ENCODE measurements around the gene RRP1. TPM values are rescaled to one million over a fixed set of nuclear protein-coding genes. Genes with fewer than 3 reads are reported as not detected.

Gene RRP1, protein sequence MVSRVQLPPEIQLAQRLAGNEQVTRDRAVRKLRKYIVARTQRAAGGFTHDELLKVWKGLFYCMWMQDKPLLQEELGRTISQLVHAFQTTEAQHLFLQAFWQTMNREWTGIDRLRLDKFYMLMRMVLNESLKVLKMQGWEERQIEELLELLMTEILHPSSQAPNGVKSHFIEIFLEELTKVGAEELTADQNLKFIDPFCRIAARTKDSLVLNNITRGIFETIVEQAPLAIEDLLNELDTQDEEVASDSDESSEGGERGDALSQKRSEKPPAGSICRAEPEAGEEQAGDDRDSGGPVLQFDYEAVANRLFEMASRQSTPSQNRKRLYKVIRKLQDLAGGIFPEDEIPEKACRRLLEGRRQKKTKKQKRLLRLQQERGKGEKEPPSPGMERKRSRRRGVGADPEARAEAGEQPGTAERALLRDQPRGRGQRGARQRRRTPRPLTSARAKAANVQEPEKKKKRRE
- total RNA-seq, result 30.9 and 32.6 TPM in 2 replicates
- long read RNA-seq, transcript RRP1-207 (13 exons, 3,022 nt), result major isoform, 15 of 19 reads
- long read RNA-seq, partial matches to known transcripts, result 1 of 19 reads
- long read RNA-seq, other reads (novel, unspliced or antisense), result 3 of 19 reads

DNA sequence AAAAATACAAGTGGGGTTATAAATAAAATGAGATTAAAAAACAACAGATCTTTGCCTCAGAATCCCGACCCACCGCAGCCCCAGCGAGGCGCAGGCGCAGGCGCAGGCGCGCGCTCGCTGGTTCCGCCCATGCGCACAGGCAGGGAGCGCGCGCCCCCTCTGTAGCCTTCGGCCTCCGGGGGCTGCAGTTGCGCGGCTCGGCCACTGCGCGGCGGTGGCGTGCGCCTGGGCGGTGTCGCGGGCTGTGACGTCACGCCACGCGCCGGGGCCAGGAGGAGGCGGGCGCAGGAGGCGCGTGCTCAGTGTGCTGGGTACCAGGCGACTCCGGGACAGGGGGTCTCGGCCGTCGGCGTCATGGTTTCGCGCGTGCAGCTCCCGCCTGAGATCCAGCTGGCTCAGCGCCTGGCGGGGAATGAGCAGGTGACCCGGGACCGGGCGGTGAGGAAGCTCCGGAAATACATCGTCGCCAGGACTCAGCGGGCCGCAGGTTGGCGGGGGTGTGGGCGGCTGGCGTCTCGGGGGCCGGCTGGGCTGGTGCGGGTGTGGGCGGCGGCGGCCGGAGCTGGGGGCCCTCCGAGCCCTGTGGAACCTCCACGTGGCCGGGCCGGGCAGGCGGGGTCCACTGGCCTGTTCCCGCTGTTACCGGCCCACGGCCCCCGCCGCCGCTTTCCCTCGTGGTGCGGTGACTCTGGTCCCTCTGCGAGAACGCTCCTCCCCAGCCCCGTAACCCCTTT, at the start of gene RRP1:
Gene RRP1, plus strand, starts transcription at position 302 of the 734 bp plus-strand sequence. Its CDS starts 53 bp downstream, at position 355.
- DNase-seq (ENCODE audit: low spot score, unreplicated experiment), result peak; percentile 96
- TF ChIP-seq, protein P1, sequence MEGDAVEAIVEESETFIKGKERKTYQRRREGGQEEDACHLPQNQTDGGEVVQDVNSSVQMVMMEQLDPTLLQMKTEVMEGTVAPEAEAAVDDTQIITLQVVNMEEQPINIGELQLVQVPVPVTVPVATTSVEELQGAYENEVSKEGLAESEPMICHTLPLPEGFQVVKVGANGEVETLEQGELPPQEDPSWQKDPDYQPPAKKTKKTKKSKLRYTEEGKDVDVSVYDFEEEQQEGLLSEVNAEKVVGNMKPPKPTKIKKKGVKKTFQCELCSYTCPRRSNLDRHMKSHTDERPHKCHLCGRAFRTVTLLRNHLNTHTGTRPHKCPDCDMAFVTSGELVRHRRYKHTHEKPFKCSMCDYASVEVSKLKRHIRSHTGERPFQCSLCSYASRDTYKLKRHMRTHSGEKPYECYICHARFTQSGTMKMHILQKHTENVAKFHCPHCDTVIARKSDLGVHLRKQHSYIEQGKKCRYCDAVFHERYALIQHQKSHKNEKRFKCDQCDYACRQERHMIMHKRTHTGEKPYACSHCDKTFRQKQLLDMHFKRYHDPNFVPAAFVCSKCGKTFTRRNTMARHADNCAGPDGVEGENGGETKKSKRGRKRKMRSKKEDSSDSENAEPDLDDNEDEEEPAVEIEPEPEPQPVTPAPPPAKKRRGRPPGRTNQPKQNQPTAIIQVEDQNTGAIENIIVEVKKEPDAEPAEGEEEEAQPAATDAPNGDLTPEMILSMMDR (IDR thresholded peaks at IDR 0.05; ENCODE audit: unreplicated experiment), result peak; percentile 98
- no peaks in the 10 kb centered on the region for H3K27me3 Mint-ChIP-seq

DNA sequence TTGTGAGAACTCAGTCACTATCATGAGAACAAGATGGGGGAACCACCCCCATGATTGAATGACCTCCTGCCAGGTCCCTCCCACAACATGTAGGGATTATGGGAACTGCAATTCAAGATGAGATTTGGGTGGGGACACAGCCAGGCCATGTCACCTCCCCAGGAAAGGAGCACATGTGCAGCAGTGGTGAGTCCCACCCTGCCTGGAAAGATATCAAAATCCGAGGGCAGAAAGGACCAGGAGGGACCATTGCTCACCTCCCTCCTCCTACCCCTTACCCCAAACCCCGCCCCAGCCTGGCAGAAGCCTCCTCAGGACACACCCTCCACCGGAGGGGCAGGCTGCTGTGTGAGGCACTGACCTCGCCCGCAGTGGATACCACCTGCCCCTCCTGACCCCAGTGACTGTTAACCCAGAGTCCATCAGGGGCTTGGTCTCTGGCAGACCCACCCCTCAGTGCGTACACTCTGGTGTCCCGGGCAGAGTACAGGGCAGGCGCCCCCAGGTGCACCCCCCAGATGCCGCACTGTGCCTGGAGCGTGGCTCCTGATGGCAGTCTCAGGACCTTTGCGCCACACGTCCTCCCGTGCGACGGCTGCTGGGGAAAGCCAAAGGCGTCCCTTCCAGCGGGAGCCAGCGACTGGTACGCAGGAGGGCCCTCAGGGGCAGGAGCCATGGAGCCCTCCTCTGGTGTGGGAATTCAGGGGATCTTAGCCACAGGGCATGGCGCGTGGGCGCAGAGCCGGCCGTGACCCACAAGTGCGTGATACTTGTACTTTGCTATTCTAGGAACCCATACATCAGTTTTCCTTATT, 49.5 kb upstream of the RRP1 start:
- TF ChIP-seq, protein P1 (IDR thresholded peaks at IDR 0.05; ENCODE audit: unreplicated experiment), result no peak
- Mint-ChIP-seq H3K27ac (peak overlapping the region; percentile 96), H3K27me3 (no peaks in the 10 kb centered on the region), H3K4me3 (ENCODE audit: low read depth) (no peak overlapping the region), H3K36me3 (ENCODE audit: insufficient read depth) (peaks cover 2% of the 10 kb centered on the region), H3K9me3 (ENCODE audit: low read depth) (no peaks in the 10 kb centered on the region), H3K4me1 (ENCODE audit: low read depth) (peaks cover 8% of the 10 kb centered on the region)
- DNase-seq (ENCODE audit: low spot score, unreplicated experiment), result no peak

More for the DNA sequence above, at the start of gene RRP1:
- Mint-ChIP-seq H3K27ac (peak within 1 kb of the TSS; percentile 97), H3K36me3 (ENCODE audit: insufficient read depth) (peaks cover 3% of the 10 kb centered on the region), H3K4me3 (ENCODE audit: low read depth) (peak within 1 kb of the TSS; percentile 84), H3K9me3 (ENCODE audit: low read depth) (no peaks in the 10 kb centered on the region), H3K4me1 (ENCODE audit: low read depth) (peaks cover 7% of the 10 kb centered on the region)

DNA sequence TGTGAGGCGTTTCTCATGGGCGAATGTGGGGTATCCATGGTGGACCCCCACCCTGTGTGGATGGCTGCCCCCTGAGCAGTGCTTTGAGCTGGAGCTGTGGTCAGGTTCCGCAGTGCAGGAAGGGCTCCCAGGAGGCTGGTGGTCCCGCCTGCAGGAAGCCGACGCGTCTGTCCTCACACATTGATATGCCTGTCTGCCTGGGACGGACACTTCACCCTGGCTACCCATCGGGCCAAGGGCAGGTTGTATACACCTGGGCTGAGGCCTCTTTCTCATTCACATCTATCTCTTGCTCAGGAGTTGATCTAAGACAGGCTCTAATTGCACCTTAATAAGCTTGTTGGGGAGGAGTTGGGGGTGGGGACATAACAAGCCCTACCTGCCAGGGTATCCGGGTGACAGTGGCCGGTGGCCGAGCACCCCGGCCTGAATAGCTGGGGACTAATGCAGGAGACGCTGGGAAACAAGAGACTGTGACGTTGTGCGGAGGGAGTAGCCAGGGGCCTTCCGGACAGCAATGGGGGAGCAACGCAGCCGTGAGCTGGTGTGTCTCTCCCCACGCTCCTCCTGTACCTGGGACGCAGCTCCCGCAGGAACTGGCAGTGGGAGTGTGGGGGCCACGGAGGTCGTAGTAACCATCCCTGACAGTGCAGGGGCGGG, 48.8 kb upstream of the RRP1 start:
- H3K27ac Mint-ChIP-seq, result peak overlapping the region; percentile 96
- H3K9me3 Mint-ChIP-seq (ENCODE audit: low read depth), result no peaks in the 10 kb centered on the region
- H3K36me3 Mint-ChIP-seq (ENCODE audit: insufficient read depth), result peaks cover 3% of the 10 kb centered on the region
- no peaks in the 10 kb centered on the region for H3K27me3 Mint-ChIP-seq
- TF ChIP-seq, protein P1 (IDR thresholded peaks at IDR 0.05; ENCODE audit: unreplicated experiment), result no peak
- peak; percentile 31 for DNase-seq (ENCODE audit: low spot score, unreplicated experiment)
- peaks cover 8% of the 10 kb centered on the region for H3K4me1 Mint-ChIP-seq (ENCODE audit: low read depth)
- H3K4me3 Mint-ChIP-seq (ENCODE audit: low read depth), result peak overlapping the region; percentile 63

DNA sequence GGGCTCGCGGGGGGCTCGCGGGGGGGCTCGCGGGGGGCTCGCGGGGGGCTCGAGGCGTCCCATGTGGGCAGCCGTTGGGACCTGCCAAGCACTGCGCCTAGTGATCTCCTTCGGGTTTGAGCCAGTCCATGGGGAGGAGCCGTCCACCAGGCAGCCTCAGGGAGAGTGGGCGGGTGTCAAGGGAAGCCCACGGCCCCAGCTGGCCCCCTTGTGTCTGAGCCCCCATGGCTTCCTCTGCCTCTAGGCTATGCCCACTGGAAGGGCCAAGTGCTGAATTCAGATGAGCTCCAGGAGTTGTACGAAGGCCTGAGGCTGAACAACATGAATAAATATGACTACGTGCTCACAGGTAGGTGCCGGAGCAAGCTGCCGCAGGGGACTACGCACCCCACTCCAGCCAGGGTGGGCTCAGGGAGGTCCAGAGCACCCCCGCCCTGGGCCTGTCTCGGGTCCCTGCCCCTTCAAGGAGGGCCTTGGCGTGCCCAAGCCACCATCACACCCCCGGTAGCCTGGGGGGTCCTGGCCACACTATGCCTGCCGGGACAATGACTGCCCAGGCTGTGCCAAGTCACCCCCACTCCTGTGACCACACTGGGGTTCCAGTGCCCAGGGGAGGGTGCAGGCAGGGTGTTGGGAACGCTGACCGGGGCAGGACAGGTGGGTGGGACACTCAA, 47.8 kb upstream of the RRP1 start:
- H3K4me3 Mint-ChIP-seq (ENCODE audit: low read depth), result peak overlapping the region; percentile 45
- H3K27me3 Mint-ChIP-seq, result no peaks in the 10 kb centered on the region
- H3K9me3 Mint-ChIP-seq (ENCODE audit: low read depth), result no peaks in the 10 kb centered on the region
- DNase-seq (ENCODE audit: low spot score, unreplicated experiment), result no peak
- peak overlapping the region; percentile 29 for H3K27ac Mint-ChIP-seq
- H3K4me1 Mint-ChIP-seq (ENCODE audit: low read depth), result peaks cover 8% of the 10 kb centered on the region
- TF ChIP-seq, protein P1 (IDR thresholded peaks at IDR 0.05; ENCODE audit: unreplicated experiment), result no peak
- peaks cover 3% of the 10 kb centered on the region for H3K36me3 Mint-ChIP-seq (ENCODE audit: insufficient read depth)
